K562 (cell line): ENCODE data around the gene MTA1. TPM values are rescaled to one million over a fixed set of nuclear protein-coding genes. Genes with fewer than 3 reads are reported as not detected.

ENCODE experiments used
- ATAC-seq: fragments of 200-7000 bp; cut with Tn5 transposase; 3 replicates; pipeline ENCODE4 v1.9.1; 2020; ENCODE audit warnings: moderate library complexity
- BruUV-seq: library from RNA; stranded (reverse); fragments of 400-500 nt; replicated peaks from 2 replicates; lab custom pipeline; 2021; lab: Mats Ljungman, UMichigan
- CTCF ChIA-PET: fragments of 300-600 bp; formaldehyde crosslinking; extraction: SDS; loops from one replicate; lab custom pipeline; 2021; ENCODE audit warnings: low intra/inter-chr PET ratio; lab: Yijun Ruan, JAX
- POLR2A ChIA-PET: fragments of 300-600, 350-650 bp; sonication (Branson Sonifier 250); formaldehyde crosslinking; extraction: SDS; loops from one replicate; lab custom pipeline; 2021; ENCODE audit warnings: antibody characterized with exemption, inconsistent platforms; lab: Yijun Ruan, JAX
- DNase-seq, 4 experiments: peaks; one replicate each; pipeline versions ENCODE4 v3.0.0 to v3.0.0-alpha.2; 2011 to 2018; ENCODE audit warnings: low spot score in 3 of 4, mixed read lengths in 3 of 4; ENCODE audit errors: extremely low read depth in 1 of 4
- FAIRE-seq: peaks from 2 replicates; lab custom pipeline; 2011; peaks lifted over from hg19 to GRCh38; lab: Jason Lieb, UNC
- H2AFZ ChIP-seq: 2 replicates; pipeline ENCODE4 v1.6.0; 2011; ENCODE audit warnings: low read depth, low read length, control low read depth, inconsistent platforms
- H3K27ac ChIP-seq: fragments of 200-600 bp; 3 replicates; pipeline ENCODE4 v1.8.0; 2011; ENCODE audit warnings: low read depth, mild to moderate bottlenecking, control low read depth, inconsistent platforms, low read length, moderate library complexity, mixed read lengths; ENCODE audit errors: extremely low read depth
- H3K27me3 ChIP-seq, 2 experiments: fragments of 300-600 bp in 1 of 2; 2 replicates in 1 of 2; 3 replicates in 1 of 2; pipeline versions ENCODE4 v1.6.0 to v1.8.0; 2011; ENCODE audit warnings: inconsistent platforms in 2 of 2, low read length in 2 of 2, mild to moderate bottlenecking in 1 of 2, mixed read lengths in 1 of 2, moderate library complexity in 1 of 2; ENCODE audit not compliant: control insufficient read depth in 2 of 2, insufficient read depth in 2 of 2
- H3K36me3 ChIP-seq: fragments of 300-600 bp; 3 replicates; pipeline ENCODE4 v1.8.0; 2011; ENCODE audit warnings: mild to moderate bottlenecking, low read length, inconsistent platforms; ENCODE audit not compliant: control insufficient read depth, insufficient read depth
- H3K4me1 ChIP-seq, 2 experiments: fragments of 200-600 bp in 1 of 2; replicated peaks in 1 of 2; 2 replicates in 1 of 2; 3 replicates in 1 of 2; pipeline versions ENCODE4 v1.5.1 to v1.8.0; 2011; ENCODE audit warnings: inconsistent platforms in 2 of 2, low read length in 2 of 2, mild to moderate bottlenecking in 1 of 2, mixed read lengths in 1 of 2, moderate library complexity in 1 of 2; ENCODE audit not compliant: control insufficient read depth in 2 of 2, insufficient read depth in 2 of 2
- H3K4me2 ChIP-seq: 2 replicates; pipeline ENCODE4 v1.6.1; 2011; ENCODE audit warnings: low read length, control low read depth, inconsistent platforms, mixed read lengths; ENCODE audit not compliant: insufficient read depth
- H3K4me3 ChIP-seq: fragments of 200-600 bp; sonication (generic), shearing (Covaris generic); 2 replicates; pipeline ENCODE4 v1.5.1; 2016; ENCODE audit warnings: control low read depth, inconsistent platforms
- H3K79me2 ChIP-seq: fragments of 200-600 bp; 3 replicates; pipeline ENCODE4 v1.8.0; 2011; ENCODE audit warnings: low read length, inconsistent platforms; ENCODE audit not compliant: control insufficient read depth, insufficient read depth
- H3K9ac ChIP-seq, 2 experiments: 2 replicates each; pipeline versions ENCODE4 v1.6.0 to v1.6.1; 2011; ENCODE audit warnings: low read depth in 2 of 2, low read length in 2 of 2, control low read depth in 1 of 2, inconsistent platforms in 1 of 2, mild to moderate bottlenecking in 1 of 2, mixed read lengths in 1 of 2; ENCODE audit not compliant: insufficient read depth in 1 of 2
- H3K9me1 ChIP-seq: one replicate; pipeline ENCODE4 v1.6.0; 2011; ENCODE audit warnings: inconsistent platforms, mild to moderate bottlenecking, low read length, moderate library complexity; ENCODE audit not compliant: control insufficient read depth, insufficient read depth
- H3K9me3 ChIP-seq: replicated peaks from 2 replicates; pipeline ENCODE4 v1.5.1; 2011; ENCODE audit warnings: low read depth, low read length, inconsistent platforms; ENCODE audit not compliant: control insufficient read depth, insufficient read depth
- H4K20me1 ChIP-seq: replicated peaks from 2 replicates; pipeline ENCODE4 v1.6.1; 2011; ENCODE audit warnings: low read length, inconsistent platforms, mixed read lengths; ENCODE audit not compliant: control insufficient read depth, insufficient read depth
- ATF6 ChIP-seq: sonication (generic); formaldehyde crosslinking; IDR thresholded peaks from 2 replicates; pipeline ENCODE4 v1.4.0; 2020; ENCODE audit warnings: mild to moderate bottlenecking, missing genetic modification reagents
- MYNN ChIP-seq, 2 experiments: sonication (generic); formaldehyde crosslinking in 1 of 2; IDR thresholded peaks; 2 replicates each; pipeline versions ENCODE4 v1.5.0 to v1.6.1; 2016 to 2020; ENCODE audit warnings: antibody characterized with exemption in 1 of 2, missing genetic modification reagents in 1 of 2
- NBN ChIP-seq: fragments of 450-650 bp; IDR thresholded peaks from 2 replicates; pipeline ENCODE4 v1.6.1; 2016; ENCODE audit warnings: low read depth, mild to moderate bottlenecking
- RAD21 ChIP-seq, 2 experiments: fragments of 250-450 bp in 1 of 2; fragments of 450-650 bp in 1 of 2; sonication (Bioruptor Pico) in 1 of 2; formaldehyde crosslinking in 1 of 2; IDR thresholded peaks in 1 of 2; conservative IDR thresholded peaks in 1 of 2; 2 replicates each; pipeline versions ENCODE4 v1.4.0 to v1.8.0; 2020 to 2022; ENCODE audit warnings: mild to moderate bottlenecking in 2 of 2, moderate library complexity in 1 of 2
- ZNF133 ChIP-seq: fragments of 250-450 bp; sonication (Bioruptor Pico); IDR thresholded peaks from 2 replicates; pipeline ENCODE4 v1.4.0; 2020; ENCODE audit warnings: mild to moderate bottlenecking
- ZNF217 ChIP-seq: sonication (generic); formaldehyde crosslinking; IDR thresholded peaks from 2 replicates; pipeline ENCODE4 v1.8.0; 2022; ENCODE audit warnings: mild to moderate bottlenecking, missing genetic modification reagents
- ZNF518B ChIP-seq: fragments of 250-450 bp; sonication (Bioruptor Pico); IDR thresholded peaks from 2 replicates; pipeline ENCODE4 v1.5.0; 2021; ENCODE audit warnings: mild to moderate bottlenecking, moderate library complexity
- ZNF764 ChIP-seq: fragments of 250-450 bp; sonication (Bioruptor Pico); IDR thresholded peaks from 2 replicates; pipeline ENCODE4 v1.4.0; 2020; ENCODE audit warnings: low read depth, mild to moderate bottlenecking, moderate library complexity
- WGBS: fragments of 100-300 bp; shearing (Covaris generic); methylation state at CpG from one replicate; pipeline ENCODE4 v1.1.6; 2016; ENCODE audit warnings: low coverage, mixed read lengths; ENCODE audit not compliant: insufficient coverage; ENCODE audit errors: missing lambda C conversion rate; 5-methylcytosine and 5-hydroxymethylcytosine counted together
- in situ Hi-C: fragments of 300-500 bp; cut with MboI; formaldehyde crosslinking; loops from 4 replicates; pipeline ENCODE4 v1.15.0; 2018; ENCODE audit warnings: inconsistent platforms, mixed read lengths
- intact Hi-C: fragments of 100-400 bp; cut with micrococcal nuclease; formaldehyde crosslinking; loops from 2 replicates; pipeline ENCODE4 v1.14.2; 2022
- polyA plus RNA-seq, 8 experiments: library from polyadenylated mRNA; depleted of rRNA in 4 of 8; stranded (reverse) in 5 of 8; unstranded in 3 of 8; fragments of >200 nt; fragmentation: Nextera tagmentation in 2 of 8; fragmentation: Illumina TruSeq in 1 of 8; extraction: Ambion mirVana in 2 of 8; extraction: Trizol in 1 of 8; gene quantifications; 2 replicates each; pipeline versions ENCODE4 v1.2.1 to v1.2.3, GENCODE V29; 2011 to 2014; ENCODE audit warnings: inconsistent platforms in 1 of 8, missing spikeins in 1 of 8
- total RNA-seq, 7 experiments: library from RNA; depleted of rRNA in 6 of 7; stranded (reverse); fragments of >200 nt in 6 of 7; fragmentation: Illumina TruSeq in 2 of 7; extraction: Trizol in 2 of 7; gene quantifications; 2 replicates each; pipeline versions ENCODE4 v1.2.1 to v1.2.3, GENCODE V29; 2011 to 2021; ENCODE audit warnings: low replicate concordance in 1 of 7
- TF ChIP-seq, protein P1 (sequence below), 2 experiments: fragments of 450-650 bp; IDR thresholded peaks; 2 replicates each; pipeline ENCODE4 v1.6.1; 2018; ENCODE audit warnings: mild to moderate bottlenecking in 2 of 2, low read depth in 1 of 2; ENCODE audit not compliant: partially characterized antibody in 2 of 2

The MTA1 gene
- total and polyA plus RNA-seq, 9 of the 15 experiments (the other 6 are each of a cell fraction or from before 2014, with no cell fraction given) = 0.13 to 118 (median 32.3) TPM

- ChIA-PET POLR2A (no interaction called here), CTCF (no interaction called here)
- Histone ChIP-seq H3K27me3 (no peaks in the 10 kb centered on the region), H4K20me1 (no peaks in the 10 kb centered on the region), H3K9ac (no peak overlapping the region), H3K4me1 (peaks cover 0 to 28% of the 10 kb centered on the region in 2 experiments; a peak in 2 of 5 replicates), H3K9me1 (no peaks in the 10 kb centered on the region), H3K4me2 (no peak overlapping the region), H3K27ac (no peak overlapping the region), H3K9me3 (no peaks in the 10 kb centered on the region), H2AFZ (no peak overlapping the region), H3K79me2 (no peaks in the 10 kb centered on the region), H3K4me3 (no peak overlapping the region), H3K36me3 (peaks cover 80% of the 10 kb centered on the region; the same call in 2 of the 3 replicates)
- ATAC-seq (no peak), FAIRE-seq (no peak), DNase-seq (no peak)
- in situ Hi-C loops = no loop called here
- 99% methylated on average over 25 of the region's 33 CpGs for WGBS
- intact Hi-C loops = no loop called here
- no peak for TF ChIP-seq ZNF133
- TF ChIP-seq MYNN (IDR thresholded peaks at IDR 0.05) = no peak
- no peak for TF ChIP-seq MYNN (CRISPR knock-in tag; IDR thresholded peaks at IDR 0.05)
- TF ChIP-seq, protein P1, sequence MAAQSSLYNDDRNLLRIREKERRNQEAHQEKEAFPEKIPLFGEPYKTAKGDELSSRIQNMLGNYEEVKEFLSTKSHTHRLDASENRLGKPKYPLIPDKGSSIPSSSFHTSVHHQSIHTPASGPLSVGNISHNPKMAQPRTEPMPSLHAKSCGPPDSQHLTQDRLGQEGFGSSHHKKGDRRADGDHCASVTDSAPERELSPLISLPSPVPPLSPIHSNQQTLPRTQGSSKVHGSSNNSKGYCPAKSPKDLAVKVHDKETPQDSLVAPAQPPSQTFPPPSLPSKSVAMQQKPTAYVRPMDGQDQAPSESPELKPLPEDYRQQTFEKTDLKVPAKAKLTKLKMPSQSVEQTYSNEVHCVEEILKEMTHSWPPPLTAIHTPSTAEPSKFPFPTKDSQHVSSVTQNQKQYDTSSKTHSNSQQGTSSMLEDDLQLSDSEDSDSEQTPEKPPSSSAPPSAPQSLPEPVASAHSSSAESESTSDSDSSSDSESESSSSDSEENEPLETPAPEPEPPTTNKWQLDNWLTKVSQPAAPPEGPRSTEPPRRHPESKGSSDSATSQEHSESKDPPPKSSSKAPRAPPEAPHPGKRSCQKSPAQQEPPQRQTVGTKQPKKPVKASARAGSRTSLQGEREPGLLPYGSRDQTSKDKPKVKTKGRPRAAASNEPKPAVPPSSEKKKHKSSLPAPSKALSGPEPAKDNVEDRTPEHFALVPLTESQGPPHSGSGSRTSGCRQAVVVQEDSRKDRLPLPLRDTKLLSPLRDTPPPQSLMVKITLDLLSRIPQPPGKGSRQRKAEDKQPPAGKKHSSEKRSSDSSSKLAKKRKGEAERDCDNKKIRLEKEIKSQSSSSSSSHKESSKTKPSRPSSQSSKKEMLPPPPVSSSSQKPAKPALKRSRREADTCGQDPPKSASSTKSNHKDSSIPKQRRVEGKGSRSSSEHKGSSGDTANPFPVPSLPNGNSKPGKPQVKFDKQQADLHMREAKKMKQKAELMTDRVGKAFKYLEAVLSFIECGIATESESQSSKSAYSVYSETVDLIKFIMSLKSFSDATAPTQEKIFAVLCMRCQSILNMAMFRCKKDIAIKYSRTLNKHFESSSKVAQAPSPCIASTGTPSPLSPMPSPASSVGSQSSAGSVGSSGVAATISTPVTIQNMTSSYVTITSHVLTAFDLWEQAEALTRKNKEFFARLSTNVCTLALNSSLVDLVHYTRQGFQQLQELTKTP (IDR thresholded peaks at IDR 0.05; ENCODE audit: low read depth in 1 of 2, partially characterized antibody in 2 of 2) = no peak
- no peak for TF ChIP-seq RAD21 (CRISPR knock-in tag; conservative IDR thresholded peaks at IDR 0.05 in 1 of 2, IDR thresholded peaks at IDR 0.05 in 1 of 2)
- TF ChIP-seq NBN = no peak
- TF ChIP-seq ATF6 (CRISPR knock-in tag) = no peak
- TF ChIP-seq ZNF764 (CRISPR knock-in tag) = no peak
- no peak for TF ChIP-seq ZNF518B (CRISPR knock-in tag)
- no peak for TF ChIP-seq ZNF217
- no TSS peak for BruUV-seq
Measured at GRCh38 chr14:105464501-105464900, 44.9 kb downstream of the MTA1 start.
